Left renal cortex interstitium (tissue), 4 donors: ENCODE results near the gene TMEM95. TPM values are rescaled to one million over a fixed set of nuclear protein-coding genes. Genes with fewer than 3 reads are reported as not detected.
"Not testable (repeated sequence)": the region's sequence is repeated elsewhere in the genome, so short reads cannot be mapped to it uniquely, and the experiment has no call there.

Experiments used
- DNase-seq, 4 donors: peaks; one replicate each; pipeline ENCODE4 v3.0.0-alpha.2; 2013; ENCODE audit warnings: low read depth in 4 of 4, low spot score in 2 of 4, missing footprints in 1 of 4
- polyA plus RNA-seq, 4 donors: library from polyadenylated mRNA; unstranded; fragments of 120-200 nt; gene quantifications; one replicate each; pipeline ENCODE4 v1.2.1, GENCODE V29; 2013; ENCODE audit not compliant: insufficient read length in 4 of 4

The TMEM95 gene
- polyA plus RNA-seq, 4 donors = not detected

- not testable (repeated sequence) for DNase-seq
Measured at GRCh38 chr17:7368599-7368994, 13.6 kb downstream of the TMEM95 start.

- no peak for DNase-seq
Measured at GRCh38 chr17:7369825-7370224, 14.9 kb downstream of the TMEM95 start.

- DNase-seq = no peak
Measured at GRCh38 chr17:7370853-7371252, 15.9 kb downstream of the TMEM95 start.

- no peak for DNase-seq
Measured at GRCh38 chr17:7374353-7374752, 19.4 kb downstream of the TMEM95 start.

GRCh38 chr17:7379134-7379533 lies 24.2 kb downstream of the TMEM95 start:
- DNase-seq = no peak

- DNase-seq = no peak
Measured at GRCh38 chr17:7380321-7380720, 25.4 kb downstream of the TMEM95 start.

- peak in 1 of 4 donors; percentile 13 for DNase-seq
Measured at GRCh38 chr17:7380855-7381683, 26.1 kb downstream of the TMEM95 start, which contains the start of gene TNK1. Gene TNK1, plus strand, starts transcription at chr17:7381089. Its CDS starts 1,838 bp downstream, at chr17:7382927.

GRCh38 chr17:7382901-7383300 lies 27.9 kb downstream of the TMEM95 start:
- DNase-seq = no peak

- DNase-seq = no peak
Measured at GRCh38 chr17:7383371-7383741, 28.4 kb downstream of the TMEM95 start.

- no peak for DNase-seq
Measured at GRCh38 chr17:7383742-7384488, 29.0 kb downstream of the TMEM95 start.

- no peak for DNase-seq
Measured at GRCh38 chr17:7384489-7385081, 29.6 kb downstream of the TMEM95 start.

GRCh38 chr17:7388856-7389255 lies 33.9 kb downstream of the TMEM95 start:
- DNase-seq = no peak

GRCh38 chr17:7389924-7390910 lies 35.3 kb downstream of the TMEM95 start:
- DNase-seq = no peak

- no peak for DNase-seq
Measured at GRCh38 chr17:7391307-7391706, 36.4 kb downstream of the TMEM95 start.

GRCh38 chr17:7392696-7393612 lies 38.0 kb downstream of the TMEM95 start:
- no peak for DNase-seq

- DNase-seq = no peak
Measured at GRCh38 chr17:7393613-7394451, 38.9 kb downstream of the TMEM95 start.

- DNase-seq = peak in 2 of 4 donors; percentile 63 to 76
Measured at GRCh38 chr17:7394452-7395191, 39.7 kb downstream of the TMEM95 start, which contains the start of gene PLSCR3. Gene PLSCR3, minus strand, starts transcription at chr17:7394525. Its CDS starts 415 bp downstream, at chr17:7394110.
